ENCODE data around the gene TP63.

GRCh38 chr3:189862385-189862998 lies 231.3 kb downstream of the TP63 start:
- TF ChIP-seq POLR2A (IDR thresholded peaks at IDR 0.05) (no peak), CTCF (IDR thresholded peaks at IDR 0.05) (no peak)

All from body of pancreas (tissue), 4 donors.